Activated T-cell treated with anti-CD3 and anti-CD28 coated beads for 1 hour (primary cell): Measurements from ENCODE around the gene ZNF764.
"Not testable (repeated sequence)": the region's sequence is repeated elsewhere in the genome, so short reads cannot be mapped to it uniquely, and the experiment has no call there.

Experiments used
- DNase-seq: peaks from one replicate; pipeline ENCODE4 v3.0.0-alpha.2; 2020; ENCODE audit warnings: low read depth

The ZNF764 gene

GRCh38 chr16:30557957-30558788, at the start of gene ZNF764:
ZNF764 (minus strand) TSS chr16:30558374; CDS start chr16:30558182, 192 bp downstream.
- peak; percentile 90 for DNase-seq

GRCh38 chr16:30606004-30606403, 47.8 kb upstream of the ZNF764 start:
- DNase-seq, result no peak

GRCh38 chr16:30605158-30605557, 47.0 kb upstream of the ZNF764 start:
- no peak for DNase-seq

GRCh38 chr16:30604316-30604947, 46.3 kb upstream of the ZNF764 start:
- no peak for DNase-seq

- DNase-seq, result no peak
Observed at GRCh38 chr16:30603945-30604315, 45.8 kb upstream of the ZNF764 start.

- DNase-seq, result no peak
Observed at GRCh38 chr16:30602616-30603277, 44.6 kb upstream of the ZNF764 start.

GRCh38 chr16:30601966-30602365, 43.8 kb upstream of the ZNF764 start:
- DNase-seq, result no peak

GRCh38 chr16:30600929-30601328, 42.8 kb upstream of the ZNF764 start:
- DNase-seq, result no peak

GRCh38 chr16:30600215-30600614, 42.0 kb upstream of the ZNF764 start:
- no peak for DNase-seq

GRCh38 chr16:30592871-30593270, 34.7 kb upstream of the ZNF764 start:
- DNase-seq, result no peak

- DNase-seq, result not testable (repeated sequence)
Observed at GRCh38 chr16:30590869-30591268, 32.7 kb upstream of the ZNF764 start.

- DNase-seq, result not testable (repeated sequence)
Observed at GRCh38 chr16:30589582-30589981, 31.4 kb upstream of the ZNF764 start.

GRCh38 chr16:30588651-30589050, 30.5 kb upstream of the ZNF764 start:
- DNase-seq, result no peak

GRCh38 chr16:30585400-30586191, 27.4 kb upstream of the ZNF764 start, which contains the start of gene ZNF785:
ZNF785 (minus strand) TSS chr16:30585697; CDS start chr16:30585611, 86 bp downstream.
- peak; percentile 83 for DNase-seq

- DNase-seq, result no peak
Observed at GRCh38 chr16:30585022-30585399, 26.8 kb upstream of the ZNF764 start.

GRCh38 chr16:30582611-30583340, 24.6 kb upstream of the ZNF764 start:
- no peak for DNase-seq

GRCh38 chr16:30581457-30581856, 23.3 kb upstream of the ZNF764 start:
- DNase-seq, result no peak

GRCh38 chr16:30574678-30575077, 16.5 kb upstream of the ZNF764 start:
- no peak for DNase-seq

- DNase-seq, result peak; percentile 88
Observed at GRCh38 chr16:30571445-30572322, 13.5 kb upstream of the ZNF764 start, which contains the start of gene ZNF688. ZNF688 (minus strand) TSS chr16:30571714; CDS start chr16:30571629, 85 bp downstream.
